ENCODE measurements around the gene PABPN1.

DNA sequence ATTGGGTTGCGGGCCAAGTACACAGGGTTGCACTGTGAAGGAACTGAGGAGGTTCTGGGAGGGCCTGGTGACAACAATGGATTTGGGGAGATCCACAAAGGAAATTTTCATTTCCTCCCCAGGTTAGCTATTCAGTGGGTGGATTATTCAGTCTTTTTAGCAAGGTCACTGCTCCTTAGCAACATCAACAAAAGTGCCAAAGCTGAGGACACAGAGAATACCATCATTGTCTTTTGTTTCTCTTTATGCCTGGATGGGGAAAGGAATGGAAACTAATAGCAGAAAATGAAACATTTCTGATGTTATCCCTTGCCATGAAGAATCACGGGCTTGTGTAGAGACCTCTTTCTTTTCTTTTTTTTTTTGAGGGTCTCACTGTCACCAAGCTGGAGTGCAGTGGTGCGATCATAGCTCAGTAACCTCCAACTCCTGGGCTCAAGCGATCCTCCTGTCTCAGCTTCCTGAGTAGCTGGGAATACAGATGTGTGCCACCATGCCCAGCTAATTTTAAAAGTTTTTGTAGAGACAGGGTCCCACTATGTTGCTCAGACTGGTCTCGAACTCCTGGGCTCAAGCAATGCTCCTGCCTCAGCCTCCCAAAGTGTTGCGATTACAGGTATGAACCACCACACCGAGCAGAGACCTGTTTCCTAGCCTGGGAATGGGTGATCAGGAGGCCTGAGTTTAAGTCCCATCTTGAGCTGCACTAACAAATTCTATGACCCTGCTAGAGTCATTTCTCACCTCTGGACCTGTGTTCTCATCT lies 25.1 kb upstream of the PABPN1 start:
- TF ChIP-seq TAF1 (conservative IDR thresholded peaks at IDR 0.05) = no peak
- TF ChIP-seq, protein P1, sequence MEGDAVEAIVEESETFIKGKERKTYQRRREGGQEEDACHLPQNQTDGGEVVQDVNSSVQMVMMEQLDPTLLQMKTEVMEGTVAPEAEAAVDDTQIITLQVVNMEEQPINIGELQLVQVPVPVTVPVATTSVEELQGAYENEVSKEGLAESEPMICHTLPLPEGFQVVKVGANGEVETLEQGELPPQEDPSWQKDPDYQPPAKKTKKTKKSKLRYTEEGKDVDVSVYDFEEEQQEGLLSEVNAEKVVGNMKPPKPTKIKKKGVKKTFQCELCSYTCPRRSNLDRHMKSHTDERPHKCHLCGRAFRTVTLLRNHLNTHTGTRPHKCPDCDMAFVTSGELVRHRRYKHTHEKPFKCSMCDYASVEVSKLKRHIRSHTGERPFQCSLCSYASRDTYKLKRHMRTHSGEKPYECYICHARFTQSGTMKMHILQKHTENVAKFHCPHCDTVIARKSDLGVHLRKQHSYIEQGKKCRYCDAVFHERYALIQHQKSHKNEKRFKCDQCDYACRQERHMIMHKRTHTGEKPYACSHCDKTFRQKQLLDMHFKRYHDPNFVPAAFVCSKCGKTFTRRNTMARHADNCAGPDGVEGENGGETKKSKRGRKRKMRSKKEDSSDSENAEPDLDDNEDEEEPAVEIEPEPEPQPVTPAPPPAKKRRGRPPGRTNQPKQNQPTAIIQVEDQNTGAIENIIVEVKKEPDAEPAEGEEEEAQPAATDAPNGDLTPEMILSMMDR (IDR thresholded peaks at IDR 0.05; ENCODE audit: low read depth, low read length, missing input control) = no peak
- TF ChIP-seq GABPA (IDR thresholded peaks at IDR 0.05 in 1 of 2, conservative IDR thresholded peaks at IDR 0.05 in 1 of 2) = no peak
- TF ChIP-seq FOXA1 (IDR thresholded peaks at IDR 0.05) = no peak
- TF ChIP-seq SP1 (IDR thresholded peaks at IDR 0.05) = no peak
- TF ChIP-seq REST (IDR thresholded peaks at IDR 0.05) = no peak
- TF ChIP-seq JUND (IDR thresholded peaks at IDR 0.05) = no peak
- TF ChIP-seq MAX (IDR thresholded peaks at IDR 0.05) = no peak
- no peak for TF ChIP-seq ZBTB33 (IDR thresholded peaks at IDR 0.05)
- TF ChIP-seq RAD21 (IDR thresholded peaks at IDR 0.05) = no peak
- TF ChIP-seq ATF3 (IDR thresholded peaks at IDR 0.05) = no peak
